Fibroblast of pulmonary artery (primary cell): ENCODE results near the gene ARHGAP32.

Experiments used
- DNase-seq: peaks from one replicate; pipeline ENCODE4 v3.0.0-alpha.2; 2010; ENCODE audit warnings: low read depth
- H3K4me3 ChIP-seq: replicated peaks from 2 replicates; pipeline ENCODE4 v1.5.1; 2011; ENCODE audit warnings: low read depth, mild to moderate bottlenecking, control low read depth, low read length, moderate library complexity
- CTCF ChIP-seq: IDR thresholded peaks from 2 replicates; pipeline ENCODE4 v1.5.1; 2011; ENCODE audit warnings: mild to moderate bottlenecking, control low read depth, low read length, inconsistent platforms; ENCODE audit errors: missing control alignments

The ARHGAP32 gene

GRCh38 chr11:128983023-128983422 is 209.1 kb downstream of the ARHGAP32 start:
- DNase-seq: no peak

GRCh38 chr11:128981254-128981653 is 210.9 kb downstream of the ARHGAP32 start:
- TF ChIP-seq CTCF: no peak
- H3K4me3 ChIP-seq: no peak overlapping the region

More at GRCh38 chr11:128983023-128983422, 209.1 kb downstream of the ARHGAP32 start:
- H3K4me3 ChIP-seq: no peak overlapping the region
- no peak for TF ChIP-seq CTCF

GRCh38 chr11:128970598-128971190 is 221.4 kb downstream of the ARHGAP32 start:
- no peak for TF ChIP-seq CTCF
- no peak for DNase-seq

More at GRCh38 chr11:128981254-128981653, 210.9 kb downstream of the ARHGAP32 start:
- DNase-seq: no peak

GRCh38 chr11:128968916-128969315 is 223.2 kb downstream of the ARHGAP32 start:
- TF ChIP-seq CTCF: no peak
- DNase-seq: no peak
- H3K4me3 ChIP-seq: no peak overlapping the region

More at GRCh38 chr11:128970598-128971190, 221.4 kb downstream of the ARHGAP32 start:
- no peak overlapping the region for H3K4me3 ChIP-seq

- no peak for DNase-seq
- H3K4me3 ChIP-seq: no peak overlapping the region
- no peak for TF ChIP-seq CTCF
These were observed 224.5 kb downstream of the ARHGAP32 start for GRCh38 chr11:128967578-128967977.

GRCh38 chr11:128965485-128965884 is 226.6 kb downstream of the ARHGAP32 start:
- no peak overlapping the region for H3K4me3 ChIP-seq
- no peak for TF ChIP-seq CTCF
- DNase-seq: no peak

GRCh38 chr11:128964463-128964930 is 227.6 kb downstream of the ARHGAP32 start:
- TF ChIP-seq CTCF: no peak
- H3K4me3 ChIP-seq: no peak overlapping the region
- DNase-seq: no peak
